ENCODE data around the gene DCTPP1.

The DCTPP1 gene

GRCh38 chr16:30380072-30380802, 49.6 kb downstream of the DCTPP1 start:
- no peak for DNase-seq

DNA sequence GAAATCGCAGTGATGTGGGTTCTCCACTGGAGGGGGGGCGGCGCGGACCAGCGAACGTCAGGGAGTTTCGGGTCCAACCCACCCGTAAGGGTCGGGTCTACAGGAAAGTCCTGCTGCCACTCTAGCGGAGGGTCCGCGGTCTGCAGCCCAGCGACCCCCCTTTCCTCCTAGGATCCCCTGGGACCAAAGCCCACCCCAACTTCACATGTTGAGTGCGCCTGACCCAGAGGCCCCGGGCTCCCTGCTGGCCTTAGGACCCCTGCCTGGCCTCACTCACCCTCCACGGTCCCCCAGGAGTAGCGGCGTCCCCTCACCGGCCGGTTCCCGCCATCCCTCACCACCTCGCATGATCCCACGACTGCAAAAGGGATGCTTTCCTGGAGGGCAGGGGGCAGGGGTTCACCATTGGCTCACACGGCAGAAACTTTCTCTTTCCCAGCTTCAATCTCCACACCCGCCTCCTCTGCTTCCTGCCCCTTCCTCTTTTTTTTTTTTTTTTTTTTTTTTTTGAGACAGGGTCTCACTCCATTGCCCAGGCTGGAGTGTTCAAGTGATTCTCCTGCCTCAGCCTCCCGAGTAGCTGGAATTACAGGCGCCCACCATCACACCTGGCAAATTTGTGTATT, 50.6 kb downstream of the DCTPP1 start:
- DNase-seq: no peak

DNA sequence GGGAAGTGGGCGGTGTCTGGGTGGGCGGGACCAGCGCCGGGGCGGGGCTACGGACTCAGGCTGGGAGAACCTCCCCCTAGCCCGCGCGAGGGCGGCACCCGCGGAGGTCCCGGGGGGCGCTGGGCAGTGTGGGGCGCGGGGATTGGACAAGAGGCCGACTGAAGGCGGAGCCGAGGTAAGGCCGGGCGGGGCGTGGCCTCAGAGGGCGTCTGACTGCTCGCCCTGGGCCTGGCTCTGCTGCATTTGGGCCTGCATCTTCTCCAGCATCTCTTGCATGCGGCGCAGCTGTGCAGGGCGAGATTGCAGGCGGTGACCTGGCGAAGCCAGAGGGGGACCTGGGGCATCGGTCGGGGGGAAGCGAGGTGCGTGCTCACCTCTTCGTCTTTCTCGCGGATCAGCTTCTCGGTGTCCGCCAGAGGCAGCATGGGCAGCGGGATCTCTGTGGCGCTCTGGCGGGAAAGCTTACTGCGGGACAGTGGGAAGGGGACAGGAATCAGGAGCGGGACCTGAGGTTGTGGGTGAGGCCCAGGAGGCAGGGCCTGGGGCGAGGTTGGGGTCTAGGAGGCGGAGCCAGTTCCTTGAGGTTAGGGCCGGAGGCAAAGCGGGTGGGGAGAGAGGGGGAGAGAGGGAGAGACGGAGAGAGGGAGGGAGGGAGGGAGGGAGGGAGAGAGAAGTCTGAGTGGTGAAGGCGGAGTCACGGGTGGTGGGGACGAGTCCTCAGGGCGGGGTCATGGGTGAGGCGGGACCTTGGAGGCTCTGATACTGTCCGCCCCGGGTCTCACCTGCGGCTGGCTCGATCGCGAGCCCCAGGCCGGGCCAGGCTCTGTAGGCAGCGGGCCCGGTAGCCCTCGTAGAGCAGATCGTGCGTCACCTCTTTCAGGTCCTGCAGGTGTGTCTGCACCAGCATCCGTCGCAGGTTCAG, 51.3 kb downstream of the DCTPP1 start:
- peak; percentile 100 for DNase-seq

- peak; percentile 93 for DNase-seq
These were observed 52.0 kb downstream of the DCTPP1 start for GRCh38 chr16:30377812-30378235.

- no peak for DNase-seq
These were observed 52.6 kb downstream of the DCTPP1 start for GRCh38 chr16:30377050-30377811.

GRCh38 chr16:30376461-30376902, 53.3 kb downstream of the DCTPP1 start:
- DNase-seq: no peak

GRCh38 chr16:30375864-30376263, 54.0 kb downstream of the DCTPP1 start:
- no peak for DNase-seq

DNA sequence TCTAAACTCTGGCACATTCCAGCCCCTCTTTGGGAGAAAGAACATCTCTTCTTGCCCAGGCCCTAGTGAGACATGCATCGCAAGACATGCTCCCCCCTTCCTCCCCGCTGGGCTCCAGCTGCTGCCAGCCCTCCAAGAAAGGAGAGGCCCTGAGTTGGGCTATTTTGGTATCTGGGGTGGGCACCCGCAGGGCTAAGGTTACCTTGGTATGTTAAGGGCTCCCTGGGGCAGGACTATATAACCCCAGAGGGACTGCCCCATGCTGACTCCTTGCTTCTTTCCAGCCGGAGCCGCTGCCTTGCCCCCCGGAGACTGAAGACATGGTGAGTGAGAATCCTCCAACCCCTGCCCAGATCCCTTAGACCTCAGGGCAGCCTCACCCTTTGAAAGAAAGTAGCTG, 55.3 kb downstream of the DCTPP1 start, which contains the start of gene MYL11:
Gene MYL11 (plus strand): TSS at position 265 of the 400 bp plus-strand sequence. CDS start 56 bp downstream, at position 321.
- DNase-seq: no peak
